ENCODE data around the gene TMEM250.

The TMEM250 gene

DNA sequence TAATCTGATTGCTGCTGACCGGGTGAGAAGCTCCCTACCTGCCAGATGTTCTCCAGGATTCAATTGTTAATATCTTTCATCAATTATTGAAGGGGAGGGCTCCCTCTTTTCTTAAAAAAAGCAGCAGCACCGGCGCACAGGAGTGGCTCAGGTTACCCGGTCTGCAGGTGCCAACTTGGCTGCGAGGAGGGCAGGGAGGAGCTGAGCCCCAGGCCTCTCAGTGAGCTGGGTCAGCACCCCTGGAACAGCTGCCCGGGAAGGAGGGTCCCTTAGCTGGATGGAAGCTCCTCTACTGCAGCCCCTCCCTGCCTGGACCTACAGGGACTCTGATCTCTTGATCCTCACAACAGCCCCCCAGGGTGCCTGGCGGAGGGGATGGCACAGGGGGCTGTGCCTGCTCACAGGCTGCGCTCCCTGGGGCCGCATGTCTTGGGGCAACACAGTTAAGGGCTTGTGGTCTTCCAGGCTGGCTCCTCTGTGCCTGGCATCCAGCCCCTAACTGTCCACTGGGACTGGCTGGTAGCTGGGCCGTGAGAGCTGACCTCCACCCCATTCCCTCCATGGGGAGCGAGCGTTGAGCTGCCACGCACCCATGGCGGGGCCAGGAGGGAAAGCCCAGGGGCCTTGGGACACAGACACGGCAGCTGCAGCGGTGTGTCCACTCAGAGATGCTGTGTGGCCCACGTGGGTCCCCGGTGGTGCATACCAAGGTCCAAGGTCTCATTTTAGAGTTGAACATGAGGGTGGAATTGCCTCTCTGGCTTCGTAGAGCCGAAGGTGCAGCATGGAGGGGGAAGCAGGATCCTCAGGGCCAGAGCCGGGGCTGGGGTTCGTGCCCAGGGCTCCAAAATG lies 28.6 kb upstream of the TMEM250 start:
- no peak for DNase-seq

DNA sequence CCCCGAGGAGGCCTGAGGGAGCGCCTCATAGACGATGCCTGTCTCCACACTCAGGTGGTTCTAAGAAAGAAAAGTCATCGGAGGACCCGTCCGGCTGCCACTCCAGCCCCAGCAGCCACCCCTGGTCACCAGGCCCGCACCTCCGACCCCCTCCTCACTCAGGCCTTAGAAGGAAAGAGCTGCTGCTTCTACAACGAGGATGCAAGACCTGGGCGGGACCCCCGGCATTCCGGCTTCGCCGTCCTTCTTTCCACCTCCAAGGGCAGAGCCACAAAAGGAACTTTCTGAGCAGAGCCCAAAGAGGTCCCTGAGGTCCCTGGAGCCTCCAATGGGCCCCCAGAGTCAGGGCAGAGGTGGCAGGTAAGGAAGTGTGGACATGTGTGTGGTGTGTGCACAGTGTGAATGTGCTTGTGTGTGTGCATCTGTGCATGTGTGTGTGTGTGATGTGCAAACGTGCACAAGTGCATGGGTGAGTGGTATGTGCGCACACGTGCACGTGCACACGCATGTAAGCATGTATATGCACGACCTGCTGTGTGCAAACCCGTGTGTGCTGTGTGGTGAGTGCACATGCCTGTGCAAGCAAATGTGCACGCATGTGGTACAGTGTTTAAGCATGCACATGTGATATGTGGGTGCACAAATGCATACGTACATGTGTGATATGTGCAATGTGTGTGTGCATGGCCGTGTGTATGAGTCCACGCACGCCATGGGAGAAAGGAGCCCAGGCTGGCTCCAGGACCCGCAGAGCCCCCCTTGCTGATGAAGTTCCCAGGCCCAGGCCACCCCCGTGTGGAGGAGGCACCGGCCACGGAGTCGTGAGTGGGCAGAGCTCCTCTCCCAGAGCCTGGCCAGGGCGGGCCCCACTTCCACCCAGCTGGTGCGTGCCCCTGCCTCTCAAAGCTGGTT lies 27.7 kb upstream of the TMEM250 start:
- no peak for DNase-seq

- DNase-seq, result no peak
Measured at GRCh38 chr9:136145580-136145979, 26.9 kb upstream of the TMEM250 start.

DNA sequence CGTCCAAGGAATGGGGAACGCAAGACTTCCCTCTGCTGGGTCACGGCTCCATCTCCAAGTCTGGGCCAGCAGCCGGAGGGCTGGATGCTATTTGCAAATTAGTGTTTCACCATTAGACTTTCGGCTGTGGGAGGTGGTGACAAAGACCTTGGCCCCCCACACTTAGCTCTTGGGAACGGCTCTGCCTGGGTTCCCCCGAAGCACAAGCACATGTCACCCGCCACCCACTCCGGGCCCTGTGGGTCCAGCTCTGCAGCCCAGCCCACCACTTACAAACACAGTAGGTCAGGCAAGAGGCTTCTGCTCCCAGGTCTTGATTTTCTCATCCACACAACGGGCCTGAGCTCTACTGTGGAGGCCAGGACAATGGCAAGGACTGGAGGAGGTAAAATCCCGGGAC lies 25.8 kb upstream of the TMEM250 start:
- DNase-seq, result no peak

DNA sequence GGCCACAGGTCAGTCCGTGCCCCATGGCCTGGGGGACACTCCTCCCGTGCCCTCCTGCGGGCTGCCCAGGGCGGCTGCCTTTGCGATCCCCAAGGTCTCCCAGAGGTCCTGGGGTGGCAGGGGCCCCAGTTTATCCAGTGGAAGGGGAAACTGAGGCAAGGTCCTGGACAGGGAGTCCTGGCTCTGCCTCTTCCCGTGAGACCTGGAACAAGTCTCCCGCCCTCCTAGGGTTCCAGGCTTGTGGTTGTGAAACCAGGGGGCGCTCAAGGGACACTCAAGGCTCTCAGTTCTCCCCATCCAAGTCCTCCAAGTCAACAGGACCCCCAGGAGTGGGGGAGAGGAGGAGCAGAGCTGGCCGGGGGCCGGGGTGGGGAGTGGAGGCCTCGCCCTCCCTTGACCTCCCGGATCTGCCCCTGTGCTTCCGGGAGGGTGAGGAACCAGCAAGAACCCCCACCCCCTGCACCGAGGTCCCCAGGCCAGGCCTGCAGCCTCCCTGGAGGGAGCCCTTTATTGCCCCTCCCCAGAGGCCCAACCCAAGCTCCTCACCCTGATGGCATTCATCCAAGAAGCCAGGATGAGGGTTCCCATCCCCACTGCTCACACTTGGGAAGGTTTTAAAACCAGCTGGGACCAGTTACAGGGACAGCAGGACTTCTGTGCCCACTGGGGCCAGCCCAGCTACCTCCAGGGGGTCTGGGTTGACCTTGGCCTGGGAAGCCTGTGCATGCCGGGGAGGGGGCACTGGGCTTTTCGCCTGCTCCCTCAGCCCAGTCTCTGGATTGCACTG lies 24.7 kb upstream of the TMEM250 start:
- peak; percentile 19 for DNase-seq

DNA sequence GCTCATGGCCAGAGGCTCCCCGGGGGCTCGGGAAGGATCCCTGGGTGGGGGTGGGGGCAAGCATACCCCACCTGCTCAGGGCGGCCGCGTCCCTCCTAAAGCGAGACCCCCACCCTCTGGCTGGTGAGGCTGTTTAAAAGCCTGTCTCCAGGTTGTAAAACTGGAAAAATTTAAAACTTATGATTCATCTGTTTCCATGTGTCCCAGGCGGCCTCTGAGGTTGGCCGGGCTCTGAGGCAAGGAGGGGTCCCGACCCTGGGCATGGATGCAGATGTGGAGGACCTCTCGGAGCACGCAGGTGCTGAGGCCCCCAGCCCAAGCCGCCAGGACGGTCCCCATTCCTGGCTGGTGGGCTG lies 24.2 kb upstream of the TMEM250 start:
- DNase-seq, result no peak

- no peak for DNase-seq
Measured at GRCh38 chr9:136142414-136142796, 23.7 kb upstream of the TMEM250 start.

DNA sequence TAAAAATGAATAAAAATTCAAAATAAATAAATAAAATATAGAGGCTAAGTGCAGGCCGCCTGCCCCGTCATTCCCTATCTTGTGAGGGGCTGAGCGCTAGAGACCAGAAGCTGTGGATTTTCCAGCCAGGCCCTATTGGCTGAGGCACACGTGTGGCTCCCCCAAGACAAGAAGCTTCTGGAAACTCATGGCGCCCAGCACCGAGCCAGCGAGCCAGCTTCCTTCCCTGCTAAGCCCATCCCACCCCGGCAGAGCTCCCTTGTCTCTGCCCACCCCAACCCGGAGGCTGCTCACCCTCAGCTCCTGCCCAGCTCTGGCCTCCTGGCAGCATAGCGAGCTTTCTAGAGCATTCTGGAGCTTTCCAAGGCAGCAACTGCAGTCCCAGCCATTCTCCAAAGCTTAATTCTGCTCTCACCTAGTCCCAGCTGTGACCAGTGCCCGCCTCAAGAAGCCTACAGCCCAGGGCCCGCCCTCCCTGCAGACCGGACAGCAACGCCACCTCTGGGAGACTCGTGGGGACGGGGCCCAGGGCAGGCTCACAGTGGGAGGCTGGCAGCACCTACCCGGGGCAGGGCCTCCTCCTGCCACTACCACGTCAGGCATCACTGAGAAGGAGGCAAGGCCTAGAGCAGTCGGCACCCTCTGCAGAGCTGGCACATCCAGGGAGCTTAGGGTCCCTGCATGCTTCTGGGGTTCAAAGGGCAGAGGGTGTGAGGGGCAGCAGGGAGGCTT lies 23.2 kb upstream of the TMEM250 start:
- DNase-seq, result no peak

DNA sequence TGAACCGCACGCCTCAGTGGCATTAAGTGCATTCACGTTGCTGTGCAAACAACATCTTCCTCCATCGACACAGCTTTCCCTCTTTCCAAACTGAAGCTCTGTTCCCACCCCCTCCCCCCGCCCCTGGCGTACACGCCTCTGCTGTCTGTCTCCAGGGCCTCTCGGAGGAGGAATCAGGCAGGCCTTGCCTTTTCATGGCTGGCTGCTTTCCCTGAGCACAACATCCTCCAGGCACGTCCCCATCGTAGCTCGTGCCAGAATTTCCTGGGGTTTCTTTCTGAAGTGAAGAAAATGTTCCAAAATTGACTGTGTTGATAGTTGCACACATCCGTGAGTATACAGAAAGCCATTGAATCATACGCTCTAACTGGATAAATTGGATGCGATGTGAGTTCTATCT lies 22.3 kb upstream of the TMEM250 start:
- no peak for DNase-seq

DNA sequence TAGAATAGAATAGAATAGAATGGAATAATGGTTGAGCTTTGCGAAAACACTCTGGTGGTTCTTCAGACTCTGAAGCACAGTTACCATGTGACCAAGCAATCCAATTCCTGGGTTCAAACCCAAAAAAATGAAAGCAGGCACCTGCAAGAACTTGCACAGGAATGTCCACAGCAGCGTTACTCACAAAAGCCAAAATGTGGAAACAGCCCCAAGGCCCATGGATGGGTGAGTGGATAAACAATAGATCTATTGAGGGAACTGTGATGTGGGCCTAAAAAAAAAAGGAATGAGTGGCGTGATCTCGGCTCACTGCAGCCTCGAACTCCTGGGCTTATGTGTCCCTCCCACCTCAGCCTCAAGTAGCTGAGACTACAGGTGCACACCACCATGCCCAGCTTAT lies 21.4 kb upstream of the TMEM250 start:
- no peak for DNase-seq

DNA sequence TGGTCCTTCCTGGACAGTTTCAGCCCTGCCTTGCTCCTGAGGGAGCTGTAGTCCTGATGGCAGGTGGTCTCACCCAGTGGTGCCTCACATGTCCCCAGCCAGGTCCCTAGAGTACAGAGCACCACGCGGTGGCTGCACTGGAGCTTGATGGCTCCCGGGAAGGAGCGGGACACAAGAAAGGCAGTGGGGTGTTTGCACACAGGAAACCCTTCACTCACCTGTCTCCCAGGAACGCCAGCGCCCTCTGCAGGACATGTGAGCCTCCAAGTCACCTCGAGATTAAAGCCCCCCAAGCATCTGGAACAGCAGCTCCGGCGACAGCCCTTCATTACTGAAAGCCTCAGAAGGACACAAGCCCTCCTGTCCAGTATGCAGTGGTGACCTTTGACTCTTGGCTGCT lies 19.9 kb upstream of the TMEM250 start:
- DNase-seq, result no peak

DNA sequence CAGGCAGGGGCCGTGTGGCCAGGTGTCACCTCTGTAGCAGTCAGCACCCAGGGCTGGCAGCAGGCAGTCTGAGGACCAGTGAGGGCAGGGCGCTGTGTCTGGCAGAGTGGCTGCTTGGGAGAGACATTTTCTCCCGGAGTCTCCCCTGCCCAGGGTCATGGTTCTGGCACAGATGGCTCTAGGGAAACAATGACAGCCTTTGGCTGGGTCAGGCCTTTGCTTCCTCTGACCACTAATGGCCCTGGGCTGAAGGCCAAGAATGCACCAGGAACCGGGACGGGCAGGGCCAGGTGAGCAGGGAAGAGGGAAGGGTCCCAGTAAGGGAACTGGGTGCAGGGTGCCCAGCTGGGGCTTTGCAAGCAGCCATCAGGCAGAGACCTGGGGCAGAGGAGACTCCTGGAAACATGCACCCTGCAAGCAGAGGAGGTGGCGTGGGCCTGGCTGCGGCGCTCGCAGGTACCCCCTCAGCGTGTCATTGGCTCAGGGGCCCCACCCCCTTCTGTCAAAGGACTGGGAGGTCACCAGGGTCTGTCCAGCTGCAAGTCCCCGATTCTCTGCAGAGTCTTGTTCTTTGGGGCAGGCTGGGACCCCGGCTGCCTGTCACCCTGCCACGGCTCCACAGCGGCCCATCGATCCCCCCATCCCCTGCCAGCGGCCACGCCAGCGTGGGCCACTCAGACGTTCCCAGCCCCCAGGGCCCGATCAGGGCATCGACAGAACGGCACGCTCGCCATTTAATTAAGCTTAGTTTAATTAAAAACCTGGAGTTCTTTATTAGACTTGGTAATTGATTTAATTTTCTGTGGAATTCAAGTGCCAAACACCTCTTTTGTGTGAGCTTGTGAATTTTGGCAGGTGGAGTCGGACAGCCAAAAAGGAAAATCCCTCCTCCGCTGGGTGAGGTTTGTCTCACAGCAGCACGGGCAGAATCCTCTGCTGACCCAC lies 18.9 kb upstream of the TMEM250 start:
- DNase-seq, result no peak

DNA sequence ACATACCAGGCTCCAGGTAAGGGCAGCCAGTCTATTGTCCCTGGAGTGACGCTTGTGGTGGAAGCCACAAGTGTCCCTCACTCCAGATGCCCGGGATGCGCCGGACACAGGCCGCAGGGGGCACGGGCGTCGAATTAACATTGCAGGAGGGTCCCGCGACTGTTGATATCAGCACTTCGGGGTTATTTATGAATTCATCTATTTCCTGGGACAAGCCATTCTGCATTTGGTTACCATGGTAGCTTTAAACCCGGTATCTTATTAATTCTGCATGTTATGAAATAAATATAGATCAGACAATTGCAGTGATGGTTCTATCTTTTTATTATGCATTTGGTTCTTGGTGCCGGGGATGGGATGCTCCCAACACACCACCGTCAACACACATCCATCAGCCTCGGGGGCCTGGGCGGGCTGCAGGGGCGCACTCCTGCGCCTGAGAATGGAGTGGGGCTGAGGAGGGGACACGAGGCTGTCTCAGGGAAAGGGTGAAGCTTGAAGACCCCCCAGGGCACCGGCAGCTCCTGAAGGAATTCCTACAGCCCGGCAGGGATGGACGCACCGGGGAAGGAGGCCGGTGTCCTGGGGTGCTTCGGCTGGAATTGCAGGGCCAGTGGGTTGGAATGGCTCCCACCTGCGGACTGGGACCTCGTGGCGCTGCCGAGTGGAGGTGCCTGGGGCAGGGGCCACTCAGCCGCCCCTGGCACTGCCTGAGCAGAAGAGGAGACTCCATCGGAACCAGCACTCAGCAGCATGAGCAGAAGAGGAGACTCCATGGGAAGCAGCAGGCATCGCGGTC lies 17.7 kb upstream of the TMEM250 start:
- DNase-seq, result no peak

DNA sequence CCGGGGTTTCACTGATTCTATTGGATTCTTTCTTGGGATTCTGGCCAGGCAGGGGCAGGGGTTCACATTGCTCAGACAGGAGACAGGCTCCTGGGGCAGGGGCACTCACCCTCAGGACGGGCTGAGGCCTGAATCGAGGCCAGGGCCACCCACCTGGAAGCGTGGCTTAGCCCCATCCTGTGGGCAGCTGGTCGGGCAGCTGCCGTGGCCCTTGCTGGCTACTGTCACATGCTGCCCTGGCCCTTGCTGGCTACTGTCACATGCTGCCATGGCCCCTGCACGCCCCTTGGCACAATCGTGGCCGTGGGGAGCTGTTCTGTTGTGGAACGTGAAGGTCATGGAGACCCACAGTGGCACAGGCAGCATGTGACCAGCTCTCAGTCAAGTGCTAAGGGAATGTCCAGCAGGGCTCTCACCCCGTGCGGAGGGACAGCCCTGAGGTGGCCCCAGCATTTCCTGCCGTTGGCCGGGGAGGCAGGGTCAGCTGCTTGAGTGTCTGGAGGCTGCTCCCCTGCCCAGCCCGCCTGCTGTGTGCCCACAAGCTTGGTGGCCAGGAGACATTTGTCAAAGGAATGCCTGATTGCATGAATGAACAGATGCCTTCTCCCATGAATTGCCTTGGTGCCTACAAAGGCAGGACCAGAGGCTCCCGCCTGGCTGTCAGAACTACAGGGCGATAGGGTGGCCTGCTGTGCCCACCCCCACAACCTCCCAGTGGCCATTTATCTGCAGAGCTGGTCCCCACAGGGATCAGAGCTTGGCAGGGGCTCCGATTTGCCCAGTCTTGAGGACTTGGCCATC lies 16.9 kb upstream of the TMEM250 start:
- no peak for DNase-seq

GRCh38 chr9:136133959-136134484 lies 15.3 kb upstream of the TMEM250 start:
- no peak for DNase-seq

DNA sequence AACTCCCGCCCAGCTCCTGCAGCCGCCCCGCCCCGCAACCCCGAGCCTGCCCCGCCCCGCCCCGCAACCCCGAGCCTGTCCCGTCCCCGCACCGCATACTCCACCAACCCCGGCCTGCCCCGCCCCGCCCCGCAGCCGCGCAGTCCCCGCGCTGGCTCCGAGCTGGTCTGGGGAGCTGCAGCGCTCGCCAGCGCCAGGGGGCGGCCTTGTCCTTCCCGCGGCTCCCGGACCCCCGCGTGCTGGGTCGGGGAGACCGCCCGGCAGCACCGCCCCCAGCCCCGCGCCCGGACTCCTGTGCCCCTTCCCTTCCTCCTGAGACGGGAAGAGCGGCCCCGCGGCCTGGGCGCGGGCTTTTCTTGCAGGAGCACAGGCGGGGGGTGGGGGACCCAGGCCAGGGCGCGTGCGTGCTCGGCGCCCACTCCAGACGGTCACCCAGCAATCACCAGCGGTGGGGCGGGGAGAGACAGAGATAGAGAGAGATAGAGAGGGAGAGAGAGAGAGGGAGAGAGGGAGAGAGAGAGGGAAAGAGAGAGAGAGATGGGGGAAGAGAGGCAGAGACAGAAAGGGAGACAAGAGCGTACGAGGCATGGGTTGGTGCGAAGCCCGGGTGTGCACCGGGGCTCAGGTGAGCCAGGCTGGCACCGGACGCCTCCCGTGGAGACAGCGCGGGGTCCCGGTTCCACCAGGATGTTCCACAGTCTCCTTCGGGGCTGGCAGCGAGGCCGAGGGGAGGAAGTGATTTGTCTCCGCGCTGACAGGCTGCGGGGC lies 14.7 kb upstream of the TMEM250 start:
- DNase-seq, result no peak

- DNase-seq, result no peak
Measured at GRCh38 chr9:136132512-136133050, 13.9 kb upstream of the TMEM250 start.

Measured in SHP77 treated with DMSO at 0.1 percent for 48 hours (cell line).